HL-60 (cell line): ENCODE results near the gene TMPRSS2.

Experiments used
- POLR2AphosphoS5 ChIP-seq: IDR thresholded peaks from 2 replicates; pipeline ENCODE4 v1.6.1; 2012; ENCODE audit warnings: low read depth
- REST ChIP-seq: IDR thresholded peaks from 2 replicates; pipeline ENCODE4 v1.6.1; 2012; ENCODE audit warnings: low read depth; ENCODE audit not compliant: insufficient replicate concordance
- SPI1 ChIP-seq: IDR thresholded peaks from 2 replicates; pipeline ENCODE4 v1.6.1; 2012; ENCODE audit warnings: low read depth, mild to moderate bottlenecking, borderline replicate concordance
- TF ChIP-seq, protein P1 (sequence below): IDR thresholded peaks from one replicate; pipeline ENCODE4 v1.5.1; 2011; ENCODE audit warnings: low read length, control low read depth, inconsistent platforms; ENCODE audit not compliant: insufficient read depth

GRCh38 chr21:41504030-41504429 is 3.9 kb downstream of the TMPRSS2 start:
- TF ChIP-seq, protein P1, sequence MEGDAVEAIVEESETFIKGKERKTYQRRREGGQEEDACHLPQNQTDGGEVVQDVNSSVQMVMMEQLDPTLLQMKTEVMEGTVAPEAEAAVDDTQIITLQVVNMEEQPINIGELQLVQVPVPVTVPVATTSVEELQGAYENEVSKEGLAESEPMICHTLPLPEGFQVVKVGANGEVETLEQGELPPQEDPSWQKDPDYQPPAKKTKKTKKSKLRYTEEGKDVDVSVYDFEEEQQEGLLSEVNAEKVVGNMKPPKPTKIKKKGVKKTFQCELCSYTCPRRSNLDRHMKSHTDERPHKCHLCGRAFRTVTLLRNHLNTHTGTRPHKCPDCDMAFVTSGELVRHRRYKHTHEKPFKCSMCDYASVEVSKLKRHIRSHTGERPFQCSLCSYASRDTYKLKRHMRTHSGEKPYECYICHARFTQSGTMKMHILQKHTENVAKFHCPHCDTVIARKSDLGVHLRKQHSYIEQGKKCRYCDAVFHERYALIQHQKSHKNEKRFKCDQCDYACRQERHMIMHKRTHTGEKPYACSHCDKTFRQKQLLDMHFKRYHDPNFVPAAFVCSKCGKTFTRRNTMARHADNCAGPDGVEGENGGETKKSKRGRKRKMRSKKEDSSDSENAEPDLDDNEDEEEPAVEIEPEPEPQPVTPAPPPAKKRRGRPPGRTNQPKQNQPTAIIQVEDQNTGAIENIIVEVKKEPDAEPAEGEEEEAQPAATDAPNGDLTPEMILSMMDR, result no peak
- TF ChIP-seq REST (no peak), POLR2AphosphoS5 (no peak), SPI1 (no peak)
